NCI-H1092 treated with DMSO at 0.1 percent for 48 hours (cell line): ENCODE data around the gene FTCDNL1.

Experiments used
- DNase-seq: peaks from one replicate; lab custom pipeline; 2025; lab: John Stamatoyannopoulos, UW

FTCDNL1 gene

DNA sequence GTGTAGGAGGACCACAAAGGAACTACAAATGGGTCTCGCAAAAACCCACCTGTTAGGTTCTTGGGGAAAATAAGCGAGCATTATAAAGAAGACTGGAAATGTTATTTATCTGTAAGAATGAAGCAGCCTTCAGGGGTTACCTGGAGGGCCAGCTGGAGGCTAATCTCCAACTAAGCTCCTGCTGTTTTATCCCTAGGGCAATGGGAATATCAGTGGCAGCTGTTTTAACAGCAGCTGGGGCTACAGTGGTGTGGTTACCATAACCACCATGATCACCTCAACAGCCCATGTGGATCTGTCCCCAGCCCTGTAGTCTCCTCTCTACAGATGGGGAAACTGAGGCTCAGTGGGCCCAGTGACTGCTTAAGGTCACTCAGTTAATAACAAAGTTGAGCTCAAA is 108.1 kb downstream of the FTCDNL1 start:
- DNase-seq, result no peak

DNA sequence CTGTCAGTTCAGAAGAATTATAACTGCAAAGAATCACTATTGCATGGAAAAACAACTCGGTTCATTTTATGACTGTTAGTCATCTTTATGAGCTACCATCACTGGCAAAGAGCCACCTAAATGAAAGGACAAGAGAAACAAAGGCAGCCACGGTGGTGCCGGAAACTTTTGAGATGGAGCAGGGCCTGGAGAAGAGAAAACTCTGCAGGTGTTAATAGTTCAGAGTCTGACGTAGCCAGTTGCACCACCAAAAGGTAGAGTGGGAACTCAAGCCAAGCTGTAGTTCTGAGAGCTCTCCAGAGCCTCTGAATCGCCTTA is 110.9 kb downstream of the FTCDNL1 start:
- DNase-seq, result no peak

DNA sequence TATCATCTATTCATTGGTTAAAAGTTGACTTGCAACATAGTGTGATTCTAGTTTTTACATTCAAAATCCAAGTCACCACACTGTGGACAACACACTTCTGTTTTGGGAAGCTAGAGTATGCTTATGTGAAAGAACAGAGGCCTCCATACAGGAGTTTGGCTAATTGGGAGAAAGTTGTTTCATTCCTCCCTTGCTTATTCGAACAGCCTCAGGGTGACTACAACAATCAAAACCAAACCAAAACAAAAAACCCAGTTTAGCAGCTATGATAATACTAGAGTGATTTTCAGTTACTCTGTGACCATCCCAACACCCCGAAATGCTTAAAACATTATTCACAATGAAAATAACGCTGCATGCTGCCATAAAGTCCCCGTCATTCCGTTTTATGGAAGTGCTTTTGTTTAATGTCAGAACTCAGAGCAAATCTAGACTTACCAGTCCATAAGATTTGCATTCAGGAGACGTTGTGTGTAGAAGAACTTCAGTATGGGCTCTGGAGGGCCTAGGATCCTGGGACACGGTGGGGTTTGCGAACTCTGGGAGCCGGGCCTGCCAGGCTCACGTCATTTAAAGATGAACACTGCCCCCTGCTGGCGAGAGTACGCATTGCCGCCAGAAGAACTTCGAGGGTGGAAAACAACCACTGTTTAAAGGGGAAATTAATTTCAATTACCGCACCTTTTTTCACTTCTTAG is 111.4 kb downstream of the FTCDNL1 start:
- DNase-seq, result peak; percentile 31

DNA sequence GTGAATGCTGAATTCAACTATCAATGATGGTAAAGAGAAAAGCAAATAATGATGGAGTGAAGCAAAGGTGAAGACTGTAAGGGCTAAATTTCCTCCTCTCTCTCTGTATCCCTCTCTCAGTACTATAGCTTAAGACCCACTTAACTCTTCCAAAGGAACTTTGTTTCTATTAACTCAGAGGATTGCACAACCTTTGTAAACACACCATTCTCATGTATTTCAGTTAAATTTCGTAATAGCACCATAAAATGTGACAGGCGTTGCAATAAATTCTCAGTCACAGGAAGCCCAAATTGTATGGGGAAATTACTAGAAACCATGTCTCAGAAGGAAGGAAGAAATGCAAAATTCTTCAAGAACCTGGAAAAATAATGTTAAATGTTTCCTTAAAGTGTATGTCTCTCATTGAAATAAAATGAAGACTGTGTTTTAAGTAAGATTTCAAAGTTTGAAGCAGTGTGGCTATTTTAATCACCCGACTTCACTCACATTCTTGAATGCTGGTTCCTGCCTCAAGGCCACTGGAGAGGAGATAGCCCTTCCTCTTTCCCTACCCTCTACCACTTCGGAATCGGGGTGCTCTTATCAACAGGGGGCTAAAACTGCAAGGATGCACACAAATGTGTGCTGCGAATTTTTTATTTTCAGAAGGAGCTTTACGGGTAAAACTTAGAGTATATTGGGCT is 112.1 kb downstream of the FTCDNL1 start:
- DNase-seq, result no peak

DNA sequence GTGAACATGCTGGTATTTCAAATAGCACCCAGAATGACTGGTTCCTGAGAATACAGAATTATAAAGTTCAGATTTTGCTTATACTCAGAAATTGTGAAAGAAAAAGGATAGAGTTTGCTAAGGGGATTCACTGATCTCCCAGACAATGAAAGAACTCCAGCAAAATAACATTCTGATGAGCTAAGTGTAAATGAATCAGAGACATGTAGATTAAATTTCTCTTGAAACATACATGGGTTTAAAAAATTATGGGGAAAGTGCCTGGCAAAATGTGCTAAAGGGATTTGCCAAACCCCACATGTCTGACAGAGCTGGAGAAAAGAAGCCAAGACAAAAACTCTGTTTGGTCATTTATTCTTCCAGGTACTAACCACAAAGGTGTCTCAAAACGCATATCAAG is 116.3 kb downstream of the FTCDNL1 start:
- DNase-seq, result no peak

DNA sequence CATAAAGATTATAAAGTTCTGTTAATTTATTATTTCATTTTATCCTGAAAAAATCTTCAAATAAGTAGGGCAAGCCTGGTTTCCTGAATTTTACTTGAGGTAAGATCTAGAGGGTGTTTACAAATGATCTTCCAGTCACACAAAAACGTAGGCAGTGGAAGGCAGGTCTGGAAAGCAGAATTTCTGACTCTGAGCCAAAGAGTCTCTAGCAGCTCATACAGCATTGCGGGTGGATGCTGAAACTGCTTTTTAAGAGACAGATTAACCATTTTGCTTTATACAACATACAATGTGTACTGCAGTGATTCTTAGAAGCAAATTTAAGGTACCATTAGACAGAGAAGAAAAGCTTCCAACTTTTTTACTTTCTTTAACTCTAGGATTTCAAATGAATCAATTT is 117.0 kb downstream of the FTCDNL1 start:
- DNase-seq, result no peak

DNA sequence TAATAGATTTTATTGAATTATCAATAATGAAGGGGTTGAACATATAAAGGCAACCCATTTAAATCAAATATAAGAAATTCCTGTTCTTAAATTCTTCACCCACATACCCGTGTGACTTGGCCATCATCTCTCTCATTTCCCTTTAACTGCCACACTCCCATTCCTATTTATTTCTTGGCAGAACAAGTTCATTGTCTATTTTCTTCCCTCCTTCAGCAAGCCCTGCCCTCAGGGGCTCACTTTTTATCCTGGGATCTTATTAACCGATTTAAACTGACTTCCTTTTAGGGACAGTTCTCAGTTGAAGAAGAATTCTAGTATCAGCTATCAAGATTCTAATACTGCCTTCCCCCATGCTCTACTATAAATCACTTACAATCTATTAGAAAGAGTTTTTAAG is 123.2 kb downstream of the FTCDNL1 start:
- no peak for DNase-seq

DNA sequence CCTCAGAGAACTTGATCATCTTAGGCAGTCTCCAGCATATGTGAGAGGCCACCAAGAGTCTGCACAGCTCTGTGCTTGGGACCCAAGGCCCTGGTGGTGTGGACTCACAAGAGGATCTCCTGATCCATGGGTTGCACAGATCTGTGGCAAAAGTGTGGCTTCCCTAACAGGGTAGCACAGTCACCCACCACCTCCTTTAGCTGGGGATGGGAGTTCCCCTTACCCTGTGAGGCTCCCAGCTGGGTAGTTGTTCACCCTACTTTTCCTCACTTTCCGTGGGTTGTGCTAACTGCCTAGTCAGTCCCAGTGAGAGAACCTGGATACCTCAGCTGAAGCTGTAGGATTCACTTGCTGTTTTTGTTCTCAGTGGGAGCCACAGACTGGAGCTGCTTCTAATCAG is 123.7 kb downstream of the FTCDNL1 start:
- no peak for DNase-seq

DNA sequence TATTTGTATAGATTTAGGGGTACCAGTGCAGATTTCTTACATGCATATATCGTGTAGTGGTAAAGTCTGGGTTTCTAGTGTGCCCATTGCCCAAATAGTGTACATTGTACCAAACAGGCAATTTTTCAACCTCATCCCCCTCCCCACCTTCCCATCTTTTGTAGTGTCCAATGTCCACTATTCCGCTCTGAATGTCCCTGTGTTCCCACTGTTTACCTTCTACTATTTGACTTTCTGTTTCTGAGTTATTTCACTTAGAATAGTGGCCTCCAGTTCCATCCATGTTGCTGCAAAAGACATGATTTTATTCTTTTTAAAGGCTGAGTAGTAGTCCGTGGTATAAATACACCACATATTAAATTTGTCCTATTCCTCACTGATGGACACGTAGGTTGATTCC is 132.9 kb downstream of the FTCDNL1 start:
- DNase-seq, result no peak

DNA sequence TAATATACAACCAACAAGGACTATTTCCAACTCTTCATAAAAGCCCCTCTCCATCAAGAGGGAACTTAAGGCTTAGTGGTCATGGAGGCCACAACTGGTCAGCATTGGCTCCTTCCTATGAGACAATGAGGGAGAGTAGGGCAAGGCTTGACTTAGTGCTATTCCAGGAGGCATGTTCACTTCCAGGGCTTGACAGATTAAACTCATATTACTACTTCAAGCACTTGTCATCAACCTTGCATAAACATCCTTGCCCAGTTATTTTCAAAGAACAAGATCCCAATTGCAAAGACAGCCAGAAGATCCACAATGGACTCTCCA is 133.4 kb downstream of the FTCDNL1 start:
- no peak for DNase-seq

DNA sequence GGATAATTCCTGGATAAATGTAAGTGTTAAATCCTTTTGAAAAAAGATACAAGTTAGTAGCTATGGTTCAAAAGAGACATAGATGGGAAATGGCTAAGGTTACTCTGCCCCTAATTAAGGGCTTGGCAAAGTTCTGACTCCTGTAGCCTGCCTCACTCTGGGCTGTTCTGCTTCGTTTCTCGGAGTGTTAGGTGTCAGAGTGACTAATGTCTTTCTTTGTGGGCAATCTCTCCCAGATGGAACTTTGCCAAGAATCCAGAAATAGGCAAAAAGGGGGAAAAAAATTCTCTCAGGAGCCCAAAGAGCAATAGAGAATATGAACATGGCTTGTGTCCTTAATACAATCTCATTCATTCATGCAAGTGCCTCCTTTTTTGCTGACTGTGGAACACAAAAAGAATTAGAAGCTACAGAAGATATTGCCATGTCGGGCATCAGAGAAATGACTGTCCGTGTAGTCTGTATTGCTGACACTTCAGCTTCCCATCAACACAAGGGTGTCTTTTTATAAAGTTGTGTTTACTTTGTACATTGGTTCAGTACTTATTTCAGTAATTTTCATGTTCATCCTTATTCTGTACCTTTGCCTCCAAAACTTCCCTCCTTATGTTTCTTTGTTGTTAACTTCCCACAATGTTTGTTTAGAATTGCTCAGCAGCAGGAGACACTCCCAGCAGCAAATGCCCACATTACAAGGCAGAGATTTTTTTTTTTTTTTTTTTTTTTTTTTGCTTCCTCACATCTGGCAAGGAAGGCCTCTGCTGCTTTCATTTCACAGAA is 134.0 kb downstream of the FTCDNL1 start:
- peak; percentile 22 for DNase-seq

DNA sequence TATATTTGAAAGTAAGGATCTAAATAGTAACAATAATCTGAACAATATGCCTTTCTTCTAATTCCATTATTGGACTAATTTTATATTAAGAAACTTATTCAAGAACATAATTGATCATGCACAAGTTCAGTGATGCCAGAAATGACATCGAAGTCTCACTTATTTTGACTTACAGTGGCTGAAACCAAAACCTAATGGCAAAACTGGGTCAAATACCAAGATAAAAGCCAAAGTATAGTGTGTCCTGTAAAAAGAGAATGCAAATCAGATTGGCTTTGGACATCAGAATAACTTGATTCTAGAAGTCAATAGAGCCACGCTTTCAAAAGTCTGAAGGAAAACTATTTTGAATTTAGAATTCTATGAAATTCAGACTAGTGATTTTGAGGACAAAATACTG is 137.2 kb downstream of the FTCDNL1 start:
- DNase-seq, result no peak

DNA sequence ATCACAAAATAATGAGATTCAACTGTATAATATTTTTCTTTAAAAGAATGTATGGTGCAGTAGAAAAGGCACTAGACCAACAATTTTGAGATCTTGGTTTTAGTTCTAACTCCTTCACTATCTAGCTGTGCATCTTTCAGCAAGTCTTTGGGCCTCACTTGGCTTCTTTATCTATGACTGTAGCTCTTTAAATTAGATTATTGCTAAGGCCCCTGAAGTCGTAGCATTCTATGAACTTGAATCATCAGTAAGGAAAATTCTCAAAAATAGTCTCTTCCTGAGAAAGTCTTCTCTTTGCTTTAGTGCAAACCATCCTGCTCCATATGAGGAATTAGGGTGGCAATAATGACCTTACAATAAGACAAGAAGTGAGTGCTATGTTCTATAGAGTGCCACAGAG is 140.4 kb downstream of the FTCDNL1 start:
- DNase-seq, result no peak
